Measurements from ENCODE around the gene RASAL3.

DNA sequence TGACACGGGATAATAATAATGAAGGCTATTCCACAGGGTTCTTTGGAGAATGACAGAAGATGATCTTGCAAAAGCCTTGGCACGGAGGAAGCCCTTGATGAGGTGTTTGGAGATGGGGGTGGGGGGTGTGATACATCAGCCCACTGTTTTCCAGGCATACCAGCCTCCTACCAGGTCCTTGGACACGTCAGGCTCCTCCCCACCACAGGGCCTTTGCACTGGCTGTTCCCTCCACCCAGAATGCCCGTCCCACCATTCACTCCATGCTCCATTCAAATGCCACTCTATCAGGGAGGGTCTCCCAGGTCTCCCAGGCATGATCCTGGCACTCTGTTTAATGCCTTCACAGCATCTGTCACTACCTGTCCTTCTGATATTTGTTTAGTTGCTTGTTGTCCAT is 17.3 kb downstream of the RASAL3 start:
- TF ChIP-seq USF2 (IDR thresholded peaks at IDR 0.05) (no peak), CHD4 (IDR thresholded peaks at IDR 0.05; ENCODE audit: borderline replicate concordance) (no peak), CEBPB (IDR thresholded peaks at IDR 0.05) (no peak), ESRRA (IDR thresholded peaks at IDR 0.05; ENCODE audit: borderline replicate concordance, low read length) (no peak), BHLHE40 (IDR thresholded peaks at IDR 0.05; ENCODE audit: low read depth, low read length) (no peak), RAD21 (conservative IDR thresholded peaks at IDR 0.05 in 1 of 2, IDR thresholded peaks at IDR 0.05 in 1 of 2) (no peak), RARB (CRISPR knock-in tag; IDR thresholded peaks at IDR 0.05) (no peak)
- TF ChIP-seq, protein P1, sequence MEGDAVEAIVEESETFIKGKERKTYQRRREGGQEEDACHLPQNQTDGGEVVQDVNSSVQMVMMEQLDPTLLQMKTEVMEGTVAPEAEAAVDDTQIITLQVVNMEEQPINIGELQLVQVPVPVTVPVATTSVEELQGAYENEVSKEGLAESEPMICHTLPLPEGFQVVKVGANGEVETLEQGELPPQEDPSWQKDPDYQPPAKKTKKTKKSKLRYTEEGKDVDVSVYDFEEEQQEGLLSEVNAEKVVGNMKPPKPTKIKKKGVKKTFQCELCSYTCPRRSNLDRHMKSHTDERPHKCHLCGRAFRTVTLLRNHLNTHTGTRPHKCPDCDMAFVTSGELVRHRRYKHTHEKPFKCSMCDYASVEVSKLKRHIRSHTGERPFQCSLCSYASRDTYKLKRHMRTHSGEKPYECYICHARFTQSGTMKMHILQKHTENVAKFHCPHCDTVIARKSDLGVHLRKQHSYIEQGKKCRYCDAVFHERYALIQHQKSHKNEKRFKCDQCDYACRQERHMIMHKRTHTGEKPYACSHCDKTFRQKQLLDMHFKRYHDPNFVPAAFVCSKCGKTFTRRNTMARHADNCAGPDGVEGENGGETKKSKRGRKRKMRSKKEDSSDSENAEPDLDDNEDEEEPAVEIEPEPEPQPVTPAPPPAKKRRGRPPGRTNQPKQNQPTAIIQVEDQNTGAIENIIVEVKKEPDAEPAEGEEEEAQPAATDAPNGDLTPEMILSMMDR (IDR thresholded peaks at IDR 0.05): no peak
- TF ChIP-seq, protein P2, sequence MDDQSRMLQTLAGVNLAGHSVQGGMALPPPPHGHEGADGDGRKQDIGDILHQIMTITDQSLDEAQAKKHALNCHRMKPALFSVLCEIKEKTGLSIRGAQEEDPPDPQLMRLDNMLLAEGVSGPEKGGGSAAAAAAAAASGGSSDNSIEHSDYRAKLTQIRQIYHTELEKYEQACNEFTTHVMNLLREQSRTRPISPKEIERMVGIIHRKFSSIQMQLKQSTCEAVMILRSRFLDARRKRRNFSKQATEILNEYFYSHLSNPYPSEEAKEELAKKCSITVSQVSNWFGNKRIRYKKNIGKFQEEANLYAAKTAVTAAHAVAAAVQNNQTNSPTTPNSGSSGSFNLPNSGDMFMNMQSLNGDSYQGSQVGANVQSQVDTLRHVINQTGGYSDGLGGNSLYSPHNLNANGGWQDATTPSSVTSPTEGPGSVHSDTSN (IDR thresholded peaks at IDR 0.05): no peak
- TF ChIP-seq, protein P3, sequence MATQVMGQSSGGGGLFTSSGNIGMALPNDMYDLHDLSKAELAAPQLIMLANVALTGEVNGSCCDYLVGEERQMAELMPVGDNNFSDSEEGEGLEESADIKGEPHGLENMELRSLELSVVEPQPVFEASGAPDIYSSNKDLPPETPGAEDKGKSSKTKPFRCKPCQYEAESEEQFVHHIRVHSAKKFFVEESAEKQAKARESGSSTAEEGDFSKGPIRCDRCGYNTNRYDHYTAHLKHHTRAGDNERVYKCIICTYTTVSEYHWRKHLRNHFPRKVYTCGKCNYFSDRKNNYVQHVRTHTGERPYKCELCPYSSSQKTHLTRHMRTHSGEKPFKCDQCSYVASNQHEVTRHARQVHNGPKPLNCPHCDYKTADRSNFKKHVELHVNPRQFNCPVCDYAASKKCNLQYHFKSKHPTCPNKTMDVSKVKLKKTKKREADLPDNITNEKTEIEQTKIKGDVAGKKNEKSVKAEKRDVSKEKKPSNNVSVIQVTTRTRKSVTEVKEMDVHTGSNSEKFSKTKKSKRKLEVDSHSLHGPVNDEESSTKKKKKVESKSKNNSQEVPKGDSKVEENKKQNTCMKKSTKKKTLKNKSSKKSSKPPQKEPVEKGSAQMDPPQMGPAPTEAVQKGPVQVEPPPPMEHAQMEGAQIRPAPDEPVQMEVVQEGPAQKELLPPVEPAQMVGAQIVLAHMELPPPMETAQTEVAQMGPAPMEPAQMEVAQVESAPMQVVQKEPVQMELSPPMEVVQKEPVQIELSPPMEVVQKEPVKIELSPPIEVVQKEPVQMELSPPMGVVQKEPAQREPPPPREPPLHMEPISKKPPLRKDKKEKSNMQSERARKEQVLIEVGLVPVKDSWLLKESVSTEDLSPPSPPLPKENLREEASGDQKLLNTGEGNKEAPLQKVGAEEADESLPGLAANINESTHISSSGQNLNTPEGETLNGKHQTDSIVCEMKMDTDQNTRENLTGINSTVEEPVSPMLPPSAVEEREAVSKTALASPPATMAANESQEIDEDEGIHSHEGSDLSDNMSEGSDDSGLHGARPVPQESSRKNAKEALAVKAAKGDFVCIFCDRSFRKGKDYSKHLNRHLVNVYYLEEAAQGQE (IDR thresholded peaks at IDR 0.05): no peak
